ENCODE data around the gene ADI1.
"Not testable (repeated sequence)": the region's sequence is repeated elsewhere in the genome, so short reads cannot be mapped to it uniquely, and the experiment has no call there.

Gene ADI1

GRCh38 chr2:3527886-3528785 lies 8.8 kb upstream of the ADI1 start:
- no peak for DNase-seq

DNA sequence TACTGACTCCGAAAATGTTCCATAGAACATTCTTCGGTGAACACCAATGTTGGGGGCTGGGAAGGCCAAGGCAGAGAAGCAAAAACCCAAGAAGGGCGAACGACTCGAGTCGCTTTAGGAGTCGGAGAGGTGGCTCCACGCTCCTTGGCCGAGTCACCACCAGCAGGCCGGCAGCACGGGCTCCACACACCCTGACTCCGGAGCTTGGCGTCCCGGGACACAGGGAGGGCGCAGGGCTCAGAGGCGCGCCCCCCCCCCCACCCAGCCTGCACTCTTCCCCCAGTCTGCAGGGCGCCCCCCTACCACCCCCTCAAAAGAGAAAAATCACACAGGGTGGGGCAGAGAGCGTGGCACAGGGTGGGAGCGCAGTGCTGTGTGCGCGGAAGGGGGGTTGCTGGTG lies 7.5 kb upstream of the ADI1 start:
- DNase-seq, result no peak

DNA sequence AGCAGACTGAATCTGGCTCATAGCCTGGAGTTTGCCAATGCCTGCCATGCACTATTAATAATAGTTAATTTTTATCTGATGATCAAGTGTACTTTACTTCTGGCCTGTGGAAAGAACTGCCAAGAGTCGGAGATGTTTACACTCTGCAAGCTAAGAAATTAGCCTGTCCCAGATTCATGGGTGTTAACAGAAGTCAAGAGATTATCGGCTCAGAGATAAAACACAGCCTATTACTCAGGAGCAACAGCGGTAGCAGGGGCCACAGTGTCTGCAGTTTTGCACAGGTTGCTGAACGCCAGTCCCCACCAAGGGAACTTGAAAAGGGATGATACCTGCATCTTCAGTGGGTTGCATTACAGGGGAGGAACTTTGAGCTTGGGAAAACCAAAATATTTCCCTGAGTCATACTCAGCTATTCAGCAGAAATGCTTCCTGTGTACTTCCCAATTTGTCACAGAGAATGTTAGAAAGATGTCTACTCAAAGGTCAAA lies 4.3 kb upstream of the ADI1 start:
- DNase-seq, result no peak

- DNase-seq, result no peak
These were observed 3.7 kb upstream of the ADI1 start for GRCh38 chr2:3522961-3523421.

GRCh38 chr2:3520591-3520990 lies 1.3 kb upstream of the ADI1 start:
- DNase-seq, result no peak

GRCh38 chr2:3518496-3519254 lies 656 bp downstream of the ADI1 start:
- peak; percentile 98 for DNase-seq

DNA sequence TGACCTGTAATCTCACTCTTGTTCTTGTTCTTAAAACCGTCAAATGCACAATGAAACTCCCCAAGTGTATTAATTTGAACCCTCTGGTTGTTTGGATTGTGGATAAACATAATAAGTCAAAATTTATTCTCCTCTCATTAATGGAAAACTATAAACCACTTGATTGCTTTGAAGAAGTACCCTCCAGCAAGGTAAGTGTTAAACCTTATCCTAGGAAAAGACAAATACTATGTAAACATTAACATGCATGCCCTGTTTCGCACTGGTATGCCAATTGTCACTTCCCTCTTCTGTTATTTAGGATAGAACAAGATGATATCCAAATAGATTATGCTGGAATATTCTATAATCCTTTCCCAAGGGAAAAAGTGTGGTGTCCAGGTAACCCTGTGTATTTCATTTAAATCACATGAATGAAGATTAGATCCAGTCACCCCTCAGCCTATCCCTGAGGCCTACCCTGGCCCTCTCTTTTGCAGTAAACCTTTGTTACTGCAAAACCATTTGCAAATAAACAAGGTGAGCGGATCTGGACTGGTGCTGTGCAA lies 1.3 kb downstream of the ADI1 start:
- DNase-seq, result no peak

DNA sequence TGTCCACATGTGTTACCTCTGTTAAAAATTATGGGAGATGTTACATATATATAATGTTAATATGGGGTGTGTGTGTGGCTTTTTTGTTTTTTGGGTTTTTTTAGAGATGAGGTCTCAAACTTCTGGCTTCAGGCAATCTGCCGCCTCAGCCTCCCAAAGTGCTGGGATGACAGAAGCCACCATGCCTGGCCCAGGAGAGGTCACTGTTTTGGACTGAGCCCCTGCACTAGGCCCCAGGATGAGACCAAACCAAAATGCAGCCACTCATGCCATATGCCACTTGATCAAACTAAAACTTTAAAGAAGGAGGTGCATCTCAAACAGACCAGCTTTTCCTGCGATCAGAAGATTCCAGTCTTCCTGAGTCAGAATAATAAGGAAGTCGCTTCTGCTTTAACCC lies 2.5 kb downstream of the ADI1 start:
- DNase-seq, result no peak

DNA sequence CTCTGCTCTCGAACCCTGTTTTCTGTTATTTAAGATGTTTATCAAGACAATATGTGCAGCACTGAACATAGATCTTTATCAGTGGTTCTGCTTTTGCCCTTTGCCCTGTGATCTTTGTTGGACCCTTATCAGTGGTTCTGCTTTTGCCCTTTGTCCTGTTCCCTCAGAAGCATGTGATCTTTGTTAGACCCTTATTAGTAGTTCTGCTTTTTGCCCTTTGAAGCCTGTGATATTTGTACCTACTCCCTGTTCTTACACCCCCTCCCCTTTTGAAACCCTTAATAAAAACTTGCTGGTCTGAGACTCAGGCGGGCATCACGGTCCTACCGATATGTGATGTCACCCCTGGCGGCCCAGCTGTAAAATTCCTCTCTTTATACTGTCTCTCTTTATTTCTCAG lies 3.9 kb downstream of the ADI1 start:
- not testable (repeated sequence) for DNase-seq

DNA sequence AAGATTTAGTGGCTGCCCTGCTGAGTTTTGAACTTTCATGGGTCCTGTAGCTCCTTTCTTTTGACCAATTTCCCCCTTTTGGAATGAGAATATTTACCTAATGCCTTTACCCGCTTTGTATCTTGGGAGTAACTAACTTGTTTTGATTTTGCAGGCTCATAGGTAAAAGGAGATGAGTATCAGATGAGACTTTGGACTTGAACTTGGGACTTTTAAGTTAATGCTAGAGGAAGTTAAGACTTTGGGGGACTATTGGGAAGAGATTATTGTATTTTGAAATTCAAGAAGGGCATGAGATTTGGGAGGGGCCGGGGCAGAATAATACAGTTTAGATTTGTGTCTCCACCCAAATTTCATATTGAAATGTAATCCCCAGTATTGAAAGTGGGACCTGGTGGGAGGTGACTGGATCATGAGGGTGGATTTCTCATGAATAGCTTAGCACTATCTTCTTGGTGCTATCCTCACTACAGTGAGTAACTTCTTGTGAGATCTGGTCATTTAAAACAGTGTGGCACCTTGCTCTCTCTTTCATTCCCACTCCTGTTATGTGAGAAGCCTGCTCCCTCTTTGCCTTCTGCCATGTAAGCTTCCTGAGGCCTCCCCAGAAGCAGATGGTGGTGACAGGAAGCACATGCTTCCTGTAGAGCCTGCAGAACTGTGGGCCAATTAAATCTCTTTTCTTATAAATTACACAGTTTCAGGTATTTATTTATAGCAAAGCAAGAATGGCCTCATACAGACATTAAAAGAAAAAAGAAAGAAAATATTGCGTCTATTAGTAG lies 6.1 kb downstream of the ADI1 start:
- DNase-seq, result no peak

GRCh38 chr2:3512086-3512485 lies 7.2 kb downstream of the ADI1 start:
- DNase-seq, result no peak

GRCh38 chr2:3505771-3506170 lies 13.6 kb downstream of the ADI1 start:
- DNase-seq, result no peak

DNA sequence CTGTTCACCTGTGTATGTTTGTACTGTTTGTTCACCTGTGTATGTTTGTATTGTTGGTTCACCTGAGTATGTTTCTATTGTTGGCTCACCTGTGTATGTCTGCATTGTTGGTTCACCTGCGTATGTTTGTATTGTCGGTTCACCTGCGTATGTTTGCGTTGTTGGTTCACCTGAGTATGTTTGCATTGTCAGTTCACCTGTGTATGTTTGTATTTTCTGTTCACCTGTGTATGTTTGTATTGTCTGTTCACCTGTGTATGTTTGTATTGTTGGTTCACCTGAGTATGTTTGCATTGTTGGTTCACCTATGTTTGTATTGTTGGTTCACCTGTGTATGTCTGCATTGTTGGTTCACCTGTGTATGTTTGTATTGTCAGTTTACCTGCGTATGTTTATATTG lies 14.6 kb downstream of the ADI1 start:
- no peak for DNase-seq

GRCh38 chr2:3503483-3503882 lies 15.8 kb downstream of the ADI1 start:
- DNase-seq, result no peak

DNA sequence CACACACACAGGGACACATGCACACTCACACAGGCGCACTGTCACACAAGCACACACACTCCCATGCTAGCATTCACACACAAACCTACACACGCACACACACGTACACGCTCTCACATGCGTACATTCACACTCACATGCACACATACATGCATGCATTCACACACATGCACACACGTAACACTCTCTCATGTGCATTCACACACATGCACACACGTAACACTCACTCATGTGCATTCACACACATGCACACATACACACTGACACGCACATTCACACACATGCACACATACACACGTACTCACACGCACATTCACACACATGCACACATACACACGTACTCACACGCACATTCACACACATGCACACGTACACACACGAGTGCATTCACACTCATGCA lies 16.3 kb downstream of the ADI1 start:
- DNase-seq, result no peak

GRCh38 chr2:3500326-3500899 lies 18.9 kb downstream of the ADI1 start:
- DNase-seq, result no peak

GRCh38 chr2:3498783-3499394 lies 20.4 kb downstream of the ADI1 start:
- no peak for DNase-seq

- not testable (repeated sequence) for DNase-seq
These were observed 22.6 kb downstream of the ADI1 start for GRCh38 chr2:3496708-3497080.

GRCh38 chr2:3494984-3495666 lies 24.2 kb downstream of the ADI1 start:
- DNase-seq, result no peak

- DNase-seq, result peak; percentile 7
These were observed 25.7 kb downstream of the ADI1 start for GRCh38 chr2:3493615-3494007.

- peak; percentile 74 for DNase-seq
These were observed 26.2 kb downstream of the ADI1 start for GRCh38 chr2:3492951-3493614.
